A549 (cell line): ENCODE measurements around the gene LMO7. TPM values are rescaled to one million over a fixed set of nuclear protein-coding genes. Genes with fewer than 3 reads are reported as not detected.

Source experiments
- ATAC-seq, 2 experiments: fragments of 200-7000 bp in 1 of 2; fragments of >200 bp in 1 of 2; cut with Nextera tagmentation in 1 of 2; cut with Tn5 transposase in 1 of 2; 3 replicates each; pipeline versions ENCODE4 v1.8.0 to v1.9.1; 2018 to 2020; ENCODE audit warnings: mild to moderate bottlenecking in 1 of 2, moderate library complexity in 1 of 2
- CTCF ChIA-PET: fragments of 300-600 bp; sonication (Branson Sonifier 250); formaldehyde crosslinking; extraction: SDS; loops from one replicate; lab custom pipeline; 2021; ENCODE audit warnings: antibody characterized with exemption, inconsistent platforms; lab: Yijun Ruan, JAX
- POLR2A ChIA-PET: fragments of 350-600 bp; formaldehyde crosslinking; extraction: SDS; loops from one replicate; lab custom pipeline; 2021; ENCODE audit warnings: antibody characterized with exemption, inconsistent platforms; lab: Yijun Ruan, JAX
- DNase-seq, 2 experiments: peaks; one replicate each; pipeline versions ENCODE4 v3.0.0 to v3.0.0-alpha.2; 2011 to 2016; ENCODE audit warnings: low read depth in 1 of 2, low spot score in 1 of 2
- FAIRE-seq: peaks from 2 replicates; lab custom pipeline; 2011; peaks lifted over from hg19 to GRCh38; lab: Jason Lieb, UNC
- H3K27ac ChIP-seq, 2 experiments: fragments of >200 bp; sonication (Bioruptor Twin); formaldehyde crosslinking; 3 replicates each; pipeline ENCODE4 v1.5.1; 2016 to 2017
- H3K4me1 ChIP-seq: fragments of >200 bp; sonication (Bioruptor Twin); formaldehyde crosslinking; 3 replicates; pipeline ENCODE4 v1.6.1; 2016
- H3K4me2 ChIP-seq: fragments of >200 bp; sonication (Bioruptor Twin); formaldehyde crosslinking; 3 replicates; pipeline ENCODE4 v1.6.1; 2016
- H3K4me3 ChIP-seq: fragments of >200 bp; sonication (Bioruptor Twin); formaldehyde crosslinking; 3 replicates; pipeline ENCODE4 v1.5.1; 2016
- H3K9me3 ChIP-seq: fragments of >200 bp; sonication (Bioruptor Twin); formaldehyde crosslinking; 3 replicates; pipeline ENCODE4 v1.6.1; 2016
- ATOH8 ChIP-seq: fragments of 250-450 bp; sonication (Bioruptor Pico); IDR thresholded peaks from 2 replicates; pipeline ENCODE4 v1.5.0; 2020; ENCODE audit warnings: low read depth, mild to moderate bottlenecking, moderate library complexity
- BCL3 ChIP-seq: fragments of >200 bp; sonication (Bioruptor Twin); formaldehyde crosslinking; IDR thresholded peaks from 3 replicates; pipeline ENCODE4 v1.6.1; 2016
- CBX8 ChIP-seq: fragments of 200-600 bp; sonication (generic); IDR thresholded peaks from 2 replicates; pipeline ENCODE4 v1.6.1; 2016
- CEBPB ChIP-seq, 2 experiments: fragments of >200 bp in 1 of 2; sonication (Bioruptor Twin) in 1 of 2; formaldehyde crosslinking in 1 of 2; IDR thresholded peaks; 2 replicates each; pipeline ENCODE4 v1.6.1; 2012 to 2016
- CHD2 ChIP-seq: fragments of 150-350 bp; IDR thresholded peaks from 2 replicates; pipeline ENCODE4 v1.6.1; 2014; ENCODE audit warnings: low read length; ENCODE audit not compliant: partially characterized antibody
- CTCF ChIP-seq: fragments of >200 bp; sonication (Bioruptor Twin); formaldehyde crosslinking; IDR thresholded peaks from 3 replicates; pipeline ENCODE4 v1.5.1; 2016
- E2F6 ChIP-seq: IDR thresholded peaks from 2 replicates; pipeline ENCODE4 v1.6.1; 2012; ENCODE audit warnings: low read depth, borderline replicate concordance
- EHMT2 ChIP-seq: fragments of 200-600 bp; sonication (generic); IDR thresholded peaks from 2 replicates; pipeline ENCODE4 v1.6.1; 2016; ENCODE audit warnings: antibody characterized with exemption, low read depth, mild to moderate bottlenecking, moderate library complexity
- EP300 ChIP-seq, 2 experiments: fragments of >200 bp; sonication (Bioruptor Twin); formaldehyde crosslinking; IDR thresholded peaks; 2 replicates in 1 of 2; 3 replicates in 1 of 2; pipeline ENCODE4 v1.6.1; 2016 to 2017
- ESRRA ChIP-seq: fragments of 150-350 bp; IDR thresholded peaks from 2 replicates; pipeline ENCODE4 v1.6.1; 2014; ENCODE audit warnings: mild to moderate bottlenecking, low read length, borderline replicate concordance
- FOSB ChIP-seq: fragments of 250-450 bp; sonication (Bioruptor Pico); IDR thresholded peaks from 2 replicates; pipeline ENCODE4 v1.5.0; 2020; ENCODE audit warnings: mild to moderate bottlenecking, moderate library complexity
- FOSL2 ChIP-seq, 2 experiments: fragments of 450-650 bp in 1 of 2; fragments of >200 bp in 1 of 2; sonication (Bioruptor Twin) in 1 of 2; formaldehyde crosslinking; IDR thresholded peaks; 2 replicates each; pipeline versions ENCODE4 v1.5.0 to v1.6.1; 2016 to 2020; ENCODE audit warnings: mild to moderate bottlenecking in 1 of 2, moderate library complexity in 1 of 2
- HDAC2 ChIP-seq: fragments of 200-600 bp; sonication (generic); IDR thresholded peaks from 2 replicates; pipeline ENCODE4 v1.6.1; 2016
- HOXA7 ChIP-seq: fragments of 250-450 bp; sonication (Bioruptor Pico); IDR thresholded peaks from 2 replicates; pipeline ENCODE4 v1.5.0; 2020; ENCODE audit warnings: mild to moderate bottlenecking, moderate library complexity
- HOXB5 ChIP-seq: fragments of 250-450 bp; sonication (Bioruptor Pico); IDR thresholded peaks from 2 replicates; pipeline ENCODE4 v1.5.0; 2020; ENCODE audit warnings: mild to moderate bottlenecking, moderate library complexity
- JUN ChIP-seq, 2 experiments: fragments of >200 bp; sonication (Bioruptor Twin); formaldehyde crosslinking; IDR thresholded peaks; 2 replicates in 1 of 2; 3 replicates in 1 of 2; pipeline ENCODE4 v1.6.1; 2016 to 2017
- KDM1A ChIP-seq: fragments of 200-600 bp; sonication (generic); IDR thresholded peaks from 2 replicates; pipeline ENCODE4 v1.6.1; 2016; ENCODE audit warnings: low read depth, mild to moderate bottlenecking
- MAZ ChIP-seq: fragments of 150-350 bp; IDR thresholded peaks from 2 replicates; pipeline ENCODE4 v1.6.1; 2014; ENCODE audit warnings: antibody characterized with exemption, low read depth, low read length, borderline replicate concordance
- MYC ChIP-seq: IDR thresholded peaks from 2 replicates; pipeline ENCODE4 v1.6.1; 2012; ENCODE audit warnings: mild to moderate bottlenecking, inconsistent platforms, low read length, improper control_type of control experiment, borderline replicate concordance
- NFE2L2 ChIP-seq: fragments of 150-350 bp; conservative IDR thresholded peaks from 2 replicates; pipeline ENCODE4 v1.6.1; 2014; ENCODE audit warnings: low read length
- NPAS2 ChIP-seq: fragments of 250-450 bp; sonication (Bioruptor Pico); IDR thresholded peaks from 2 replicates; pipeline ENCODE4 v1.8.0; 2022; ENCODE audit warnings: mild to moderate bottlenecking, moderate library complexity, borderline replicate concordance
- PBX3 ChIP-seq: IDR thresholded peaks from 2 replicates; pipeline ENCODE4 v1.6.1; 2012
- POLR2A ChIP-seq: IDR thresholded peaks from 2 replicates; pipeline ENCODE4 v1.6.1; 2012; ENCODE audit warnings: mild to moderate bottlenecking, low read length
- RARB ChIP-seq: fragments of 250-450 bp; sonication (Bioruptor Pico); IDR thresholded peaks from 2 replicates; pipeline ENCODE4 v1.8.0; 2021; ENCODE audit warnings: mild to moderate bottlenecking, moderate library complexity
- RFX5 ChIP-seq: fragments of 450-650 bp; IDR thresholded peaks from 2 replicates; pipeline ENCODE4 v1.7.1; 2014; ENCODE audit warnings: antibody characterized with exemption, mild to moderate bottlenecking, moderate library complexity
- SMC3 ChIP-seq: fragments of >200 bp; sonication (Bioruptor Twin); formaldehyde crosslinking; IDR thresholded peaks from 3 replicates; pipeline ENCODE4 v1.6.1; 2018; ENCODE audit warnings: inconsistent platforms
- TP53 ChIP-seq: fragments of 250-450 bp; sonication (Bioruptor Pico); IDR thresholded peaks from 2 replicates; pipeline ENCODE4 v1.5.0; 2021; ENCODE audit warnings: mild to moderate bottlenecking, moderate library complexity
- WGBS: methylation state at CpG from one replicate; pipeline ENCODE4 v1.1.6; 2017; ENCODE audit errors: missing lambda C conversion rate; 5-methylcytosine and 5-hydroxymethylcytosine counted together
- polyA plus RNA-seq, 4 experiments: library from polyadenylated mRNA; depleted of rRNA in 3 of 4; stranded (reverse); fragments of >200 nt; fragmentation: RNase III in 1 of 4; extraction: RNeasy Plus Mini Kit Qiagen cat#74134 plus additional on column Dnase treatment in 1 of 4; gene quantifications; 2 replicates in 3 of 4; 3 replicates in 1 of 4; pipeline ENCODE4 v1.2.3, GENCODE V29; 2011 to 2017

Gene LMO7
- polyA plus RNA-seq, 2 of the 4 experiments (the other 2 are of a cell fraction) = 23.4 to 33.2 TPM

- FAIRE-seq (no peak), ATAC-seq (no peak), DNase-seq (no peak)
- Histone ChIP-seq H3K4me3 (no peak overlapping the region), H3K4me2 (peak overlapping the region; percentile 52), H3K4me1 (peaks cover 49% of the 10 kb centered on the region), H3K27ac (peak overlapping the region in 1 of 2 experiments; percentile 61; a peak in 3 of 6 replicates), H3K9me3 (no peaks in the 10 kb centered on the region)
- 91% methylated on average over 2 of the region's 2 CpGs for WGBS
- POLR2A ChIA-PET = no interaction called here
- TF ChIP-seq CHD2 = no peak
- TF ChIP-seq CBX8 = no peak
- TF ChIP-seq NFE2L2 = no peak
- TF ChIP-seq FOSB (CRISPR knock-in tag) = no peak
- no peak for TF ChIP-seq HDAC2
- no peak for TF ChIP-seq CEBPB (IDR thresholded peaks at IDR 0.05)
- no peak for TF ChIP-seq KDM1A
- no peak for TF ChIP-seq EHMT2
- TF ChIP-seq HOXA7 (CRISPR knock-in tag) = no peak
- TF ChIP-seq MAZ = no peak
- no peak for TF ChIP-seq NPAS2 (CRISPR knock-in tag)
- no peak for TF ChIP-seq ATOH8 (CRISPR knock-in tag)
- TF ChIP-seq ESRRA = no peak
- TF ChIP-seq RFX5 = no peak
- CTCF ChIA-PET = interaction anchor here (1.4 kb wide), 1 partner anchor 72 kb away, joined by 4 read pairs; no protein-coding TSS in a partner anchor
Observed at GRCh38 chr13:75797719-75798118, 161.6 kb downstream of the LMO7 start.

GRCh38 chr13:75798353-75799255 is 162.5 kb downstream of the LMO7 start:
- 57% methylated on average over 7 of the region's 7 CpGs for WGBS
- H3K27ac ChIP-seq = peak overlapping the region in 1 of 2 experiments; percentile 61; a peak in 3 of 6 replicates
- POLR2A ChIA-PET = no interaction called here
- H3K4me3 ChIP-seq = no peak overlapping the region
- ATAC-seq = peak in 1 of 2 experiments; percentile 66; a peak in 2 of 6 replicates
- peaks cover 41% of the 10 kb centered on the region for H3K4me1 ChIP-seq
- CTCF ChIA-PET = interaction anchor here (1.4 to 3.6 kb wide), 3 partner anchors 25 to 103 kb away, joined by 4 to 27 read pairs (median 4); no protein-coding TSS in a partner anchor
- no peak for FAIRE-seq
- peak in 1 of 2 experiments; percentile 24 for DNase-seq
- H3K9me3 ChIP-seq = no peaks in the 10 kb centered on the region
- H3K4me2 ChIP-seq = peak overlapping the region; percentile 52
- TF ChIP-seq E2F6 = no peak
- no peak for TF ChIP-seq EP300 (IDR thresholded peaks at IDR 0.05)
- TF ChIP-seq HOXB5 (CRISPR knock-in tag) = no peak
- TF ChIP-seq PBX3 = no peak
- no peak for TF ChIP-seq POLR2A
- no peak for TF ChIP-seq CTCF
- TF ChIP-seq RARB (CRISPR knock-in tag) = no peak
- no peak for TF ChIP-seq SMC3
- TF ChIP-seq MYC = no peak
- no peak for TF ChIP-seq JUN (IDR thresholded peaks at IDR 0.05)
- TF ChIP-seq TP53 (CRISPR knock-in tag) = no peak
- no peak for TF ChIP-seq BCL3
- no peak for TF ChIP-seq FOSL2 (IDR thresholded peaks at IDR 0.05)
- no peak for TF ChIP-seq FOSL2 (CRISPR knock-in tag; IDR thresholded peaks at IDR 0.05)
- TF ChIP-seq, all 56 proteins: peak for 0
